HepG2 (cell line): ENCODE results near the gene MALRD1. TPM values are rescaled to one million over a fixed set of nuclear protein-coding genes. Genes with fewer than 3 reads are reported as not detected.

Experiments
- ATAC-seq: fragments of 200-7000 bp; cut with Tn5 transposase; 3 replicates; pipeline ENCODE4 v1.9.1; 2020; ENCODE audit warnings: mild to moderate bottlenecking, moderate library complexity
- BruUV-seq: library from RNA; stranded (reverse); fragments of 400-500 nt; replicated peaks from 2 replicates; lab custom pipeline; 2021; lab: Mats Ljungman, UMichigan
- CTCF ChIA-PET: fragments of 300-600 bp; formaldehyde crosslinking; extraction: SDS; loops from one replicate; lab custom pipeline; 2021; ENCODE audit warnings: low total read pairs, inconsistent platforms, low intra/inter-chr PET ratio; lab: Yijun Ruan, JAX
- POLR2A ChIA-PET: fragments of 350-600 bp; sonication (Branson Sonifier 250); formaldehyde crosslinking; loops from one replicate; lab custom pipeline; 2020; ENCODE audit warnings: antibody characterized with exemption, inconsistent platforms; lab: Yijun Ruan, JAX
- DNase-seq: peaks from one replicate; pipeline ENCODE4 v3.0.0-alpha.2; 2015; ENCODE audit warnings: low spot score
- FAIRE-seq: peaks from 3 replicates; lab custom pipeline; 2011; peaks lifted over from hg19 to GRCh38; lab: Jason Lieb, UNC
- H2AFZ ChIP-seq: one replicate; pipeline ENCODE4 v1.6.1; 2011; ENCODE audit warnings: low read length, inconsistent platforms
- H3K27ac ChIP-seq: fragments of 300-600 bp; 3 replicates; pipeline ENCODE4 v1.8.0; 2011; ENCODE audit warnings: mixed run types, mild to moderate bottlenecking, mixed read lengths, low read length, inconsistent platforms; ENCODE audit not compliant: insufficient read depth; ENCODE audit errors: extremely low read length
- H3K27me3 ChIP-seq, 2 experiments: fragments of 200-600 bp in 1 of 2; 2 replicates in 1 of 2; 3 replicates in 1 of 2; pipeline versions ENCODE4 v1.6.0 to v1.8.0; 2011; ENCODE audit warnings: low read length in 2 of 2, mild to moderate bottlenecking in 2 of 2, moderate library complexity in 2 of 2, inconsistent platforms in 1 of 2; ENCODE audit not compliant: insufficient read depth in 2 of 2, control insufficient read depth in 1 of 2
- H3K36me3 ChIP-seq, 2 experiments: fragments of 200-600 bp in 1 of 2; replicated peaks in 1 of 2; 2 replicates in 1 of 2; 3 replicates in 1 of 2; pipeline versions ENCODE4 v1.5.1 to v1.8.0; 2011; ENCODE audit warnings: low read length in 2 of 2, inconsistent platforms in 1 of 2; ENCODE audit not compliant: insufficient read depth in 2 of 2, control insufficient read depth in 1 of 2
- H3K4me1 ChIP-seq: 2 replicates; pipeline ENCODE4 v1.5.1; 2012; ENCODE audit warnings: low read length, inconsistent platforms; ENCODE audit not compliant: insufficient read depth
- H3K4me2 ChIP-seq: 2 replicates; pipeline ENCODE4 v1.6.0; 2011; ENCODE audit warnings: low read depth, low read length, inconsistent platforms
- H3K4me3 ChIP-seq, 3 experiments: fragments of 200-600 bp in 1 of 3; sonication (generic), shearing (Covaris generic) in 1 of 3; replicated peaks in 1 of 3; 2 replicates each; pipeline ENCODE4 v1.5.1; 2011 to 2016; ENCODE audit warnings: low read length in 3 of 3, inconsistent platforms in 2 of 3, low read depth in 2 of 3, mild to moderate bottlenecking in 2 of 3, control low read depth in 1 of 3, mixed read lengths in 1 of 3; ENCODE audit not compliant: insufficient read depth in 1 of 3
- H3K79me2 ChIP-seq: one replicate; pipeline ENCODE4 v1.6.1; 2011; ENCODE audit warnings: low read length, inconsistent platforms; ENCODE audit not compliant: insufficient read depth
- H3K9ac ChIP-seq: 2 replicates; pipeline ENCODE4 v1.6.0; 2011; ENCODE audit warnings: mild to moderate bottlenecking, low read depth, low read length, inconsistent platforms; ENCODE audit not compliant: insufficient read depth
- H3K9me3 ChIP-seq: 2 replicates; pipeline ENCODE4 v1.5.1; 2012; ENCODE audit warnings: mild to moderate bottlenecking, low read length
- H4K20me1 ChIP-seq: 2 replicates; pipeline ENCODE4 v1.6.0; 2011; ENCODE audit warnings: inconsistent platforms, mild to moderate bottlenecking, low read length, moderate library complexity; ENCODE audit not compliant: insufficient read depth
- ETV6 ChIP-seq: sonication (generic); formaldehyde crosslinking; conservative IDR thresholded peaks from 2 replicates; pipeline ENCODE4 v1.4.0; 2020; ENCODE audit warnings: missing genetic modification reagents
- SAP130 ChIP-seq: IDR thresholded peaks from 2 replicates; pipeline ENCODE4 v1.6.1; 2016; ENCODE audit warnings: low read depth
- ZFP1 ChIP-seq: IDR thresholded peaks from 2 replicates; pipeline ENCODE4 v1.6.1; 2016
- ZMYM3 ChIP-seq: sonication (generic); formaldehyde crosslinking; IDR thresholded peaks from 2 replicates; pipeline ENCODE4 v1.5.1; 2020; ENCODE audit warnings: mild to moderate bottlenecking, missing genetic modification reagents
- ZSCAN25 ChIP-seq: sonication (generic); formaldehyde crosslinking; IDR thresholded peaks from 2 replicates; pipeline ENCODE4 v1.8.0; 2022; ENCODE audit warnings: mild to moderate bottlenecking, missing genetic modification reagents
- WGBS: methylation state at CpG from one replicate; pipeline ENCODE4 v1.1.6; 2017; ENCODE audit warnings: low lambda C conversion rate; 5-methylcytosine and 5-hydroxymethylcytosine counted together
- in situ Hi-C: cut with HindIII; loops from 2 replicates; pipeline ENCODE4 v1.10.0; 2017; ENCODE audit warnings: low pct_unique_long_range_greater_than_20kb; ENCODE audit not compliant: extremely low pct_ligation_motif_present
- intact Hi-C: fragments of 100-400 bp; cut with micrococcal nuclease; formaldehyde crosslinking; loops from one replicate; pipeline ENCODE4 v1.10.0; 2022; ENCODE audit not compliant: unreplicated experiment
- polyA plus RNA-seq, 8 experiments: library from polyadenylated mRNA; depleted of rRNA in 3 of 8; stranded (reverse) in 7 of 8; unstranded in 1 of 8; fragments of >200 nt; fragmentation: Illumina TruSeq in 4 of 8; extraction: Trizol in 4 of 8; gene quantifications; 2 replicates each; pipeline versions ENCODE4 v1.2.1 to v1.2.3, GENCODE V29; 2011 to 2016; ENCODE audit warnings: low read depth in 4 of 8, missing spikeins in 1 of 8, mixed read lengths in 1 of 8; ENCODE audit not compliant: insufficient read depth in 1 of 8
- total RNA-seq, 5 experiments: library from RNA; depleted of rRNA; stranded (reverse); fragments of >200 nt; fragmentation: Illumina TruSeq; extraction: Trizol; gene quantifications; 2 replicates each; pipeline ENCODE4 v1.2.3, GENCODE V29; 2016; ENCODE audit warnings: low read depth in 1 of 5
- TF ChIP-seq, protein P1 (sequence below): IDR thresholded peaks from 2 replicates; pipeline ENCODE4 v1.6.1; 2016; ENCODE audit warnings: missing genetic modification reagents, missing compliant biosample characterization
- TF ChIP-seq, protein P2 (sequence below), 2 experiments: sonication (generic) in 1 of 2; formaldehyde crosslinking in 1 of 2; IDR thresholded peaks; 2 replicates each; pipeline versions ENCODE4 v1.4.0 to v1.6.1; 2016 to 2020; ENCODE audit warnings: borderline replicate concordance in 1 of 2, low read depth in 1 of 2, mild to moderate bottlenecking in 1 of 2, missing genetic modification reagents in 1 of 2
- TF ChIP-seq, protein P3 (sequence below): sonication (generic); formaldehyde crosslinking; IDR thresholded peaks from 2 replicates; pipeline ENCODE4 v1.4.0; 2020; ENCODE audit warnings: missing genetic modification reagents
- TF ChIP-seq, protein P4 (sequence below): sonication (generic); formaldehyde crosslinking; IDR thresholded peaks from 2 replicates; pipeline ENCODE4 v1.5.0; 2020; ENCODE audit warnings: mild to moderate bottlenecking, missing genetic modification reagents, borderline replicate concordance
- TF ChIP-seq, protein P5 (sequence below): sonication (generic); formaldehyde crosslinking; IDR thresholded peaks from 2 replicates; pipeline ENCODE4 v1.4.0; 2020; ENCODE audit warnings: low read depth, missing genetic modification reagents

MALRD1 gene
- total and polyA plus RNA-seq, 2 of the 13 experiments (the other 11 are each of a cell fraction or from before 2014, with no cell fraction given), result 5.7 to 15.4 TPM

DNA sequence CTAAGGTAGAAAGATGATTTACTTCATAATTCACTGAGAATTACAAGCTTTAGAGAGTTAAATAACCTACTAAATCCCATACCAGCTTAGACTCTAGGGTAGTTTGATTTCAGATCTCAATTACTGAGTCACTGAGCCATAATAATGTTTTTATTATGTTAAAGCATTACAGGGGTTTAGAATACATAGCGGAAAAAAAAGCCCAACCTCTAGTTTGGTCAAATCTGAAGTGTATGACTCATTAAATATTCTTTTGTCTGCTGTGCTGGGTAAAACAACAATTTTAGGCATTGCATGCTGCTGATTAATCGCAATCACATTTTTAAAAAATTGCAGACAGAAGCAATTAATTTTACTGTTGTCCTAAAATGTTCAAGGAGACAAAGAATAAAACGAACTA is 48.5 kb downstream of the MALRD1 start:
- POLR2A ChIA-PET, result no interaction called here
- no TSS peak for BruUV-seq
- CTCF ChIA-PET, result no interaction called here
- H4K20me1 ChIP-seq, result no peaks in the 10 kb centered on the region
- in situ Hi-C loops (no loop called here), intact Hi-C loops (no loop called here)
- no peaks in the 10 kb centered on the region for H3K4me1 ChIP-seq
- H3K79me2 ChIP-seq, result no peaks in the 10 kb centered on the region
- H3K9me3 ChIP-seq, result no peaks in the 10 kb centered on the region
- FAIRE-seq (no peak), DNase-seq (no peak), ATAC-seq (no peak)
- H3K27ac ChIP-seq, result no peak overlapping the region
- H3K4me3 ChIP-seq, result no peak overlapping the region
- H3K9ac ChIP-seq, result no peak overlapping the region
- 1% methylated on average over 3 of the region's 3 CpGs for WGBS
- H2AFZ ChIP-seq, result no peak overlapping the region
- no peaks in the 10 kb centered on the region for H3K27me3 ChIP-seq
- H3K36me3 ChIP-seq, result no peaks in the 10 kb centered on the region
- H3K4me2 ChIP-seq, result no peak overlapping the region
- TF ChIP-seq, protein P1, sequence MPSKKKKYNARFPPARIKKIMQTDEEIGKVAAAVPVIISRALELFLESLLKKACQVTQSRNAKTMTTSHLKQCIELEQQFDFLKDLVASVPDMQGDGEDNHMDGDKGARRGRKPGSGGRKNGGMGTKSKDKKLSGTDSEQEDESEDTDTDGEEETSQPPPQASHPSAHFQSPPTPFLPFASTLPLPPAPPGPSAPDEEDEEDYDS, result no peak
- no peak for TF ChIP-seq ZFP1 (CRISPR knock-in tag)
- no peak for TF ChIP-seq SAP130 (CRISPR knock-in tag)
- TF ChIP-seq, protein P2, sequence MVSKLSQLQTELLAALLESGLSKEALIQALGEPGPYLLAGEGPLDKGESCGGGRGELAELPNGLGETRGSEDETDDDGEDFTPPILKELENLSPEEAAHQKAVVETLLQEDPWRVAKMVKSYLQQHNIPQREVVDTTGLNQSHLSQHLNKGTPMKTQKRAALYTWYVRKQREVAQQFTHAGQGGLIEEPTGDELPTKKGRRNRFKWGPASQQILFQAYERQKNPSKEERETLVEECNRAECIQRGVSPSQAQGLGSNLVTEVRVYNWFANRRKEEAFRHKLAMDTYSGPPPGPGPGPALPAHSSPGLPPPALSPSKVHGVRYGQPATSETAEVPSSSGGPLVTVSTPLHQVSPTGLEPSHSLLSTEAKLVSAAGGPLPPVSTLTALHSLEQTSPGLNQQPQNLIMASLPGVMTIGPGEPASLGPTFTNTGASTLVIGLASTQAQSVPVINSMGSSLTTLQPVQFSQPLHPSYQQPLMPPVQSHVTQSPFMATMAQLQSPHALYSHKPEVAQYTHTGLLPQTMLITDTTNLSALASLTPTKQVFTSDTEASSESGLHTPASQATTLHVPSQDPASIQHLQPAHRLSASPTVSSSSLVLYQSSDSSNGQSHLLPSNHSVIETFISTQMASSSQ (IDR thresholded peaks at IDR 0.05; ENCODE audit: low read depth), result no peak
- TF ChIP-seq, protein P2 (CRISPR knock-in tag; IDR thresholded peaks at IDR 0.05; ENCODE audit: borderline replicate concordance), result no peak
- no peak for TF ChIP-seq ETV6 (CRISPR knock-in tag)
- TF ChIP-seq, protein P3, sequence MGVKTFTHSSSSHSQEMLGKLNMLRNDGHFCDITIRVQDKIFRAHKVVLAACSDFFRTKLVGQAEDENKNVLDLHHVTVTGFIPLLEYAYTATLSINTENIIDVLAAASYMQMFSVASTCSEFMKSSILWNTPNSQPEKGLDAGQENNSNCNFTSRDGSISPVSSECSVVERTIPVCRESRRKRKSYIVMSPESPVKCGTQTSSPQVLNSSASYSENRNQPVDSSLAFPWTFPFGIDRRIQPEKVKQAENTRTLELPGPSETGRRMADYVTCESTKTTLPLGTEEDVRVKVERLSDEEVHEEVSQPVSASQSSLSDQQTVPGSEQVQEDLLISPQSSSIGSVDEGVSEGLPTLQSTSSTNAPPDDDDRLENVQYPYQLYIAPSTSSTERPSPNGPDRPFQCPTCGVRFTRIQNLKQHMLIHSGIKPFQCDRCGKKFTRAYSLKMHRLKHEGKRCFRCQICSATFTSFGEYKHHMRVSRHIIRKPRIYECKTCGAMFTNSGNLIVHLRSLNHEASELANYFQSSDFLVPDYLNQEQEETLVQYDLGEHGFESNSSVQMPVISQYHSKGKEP (CRISPR knock-in tag), result no peak
- TF ChIP-seq ZSCAN25 (CRISPR knock-in tag), result no peak
- TF ChIP-seq, protein P4, sequence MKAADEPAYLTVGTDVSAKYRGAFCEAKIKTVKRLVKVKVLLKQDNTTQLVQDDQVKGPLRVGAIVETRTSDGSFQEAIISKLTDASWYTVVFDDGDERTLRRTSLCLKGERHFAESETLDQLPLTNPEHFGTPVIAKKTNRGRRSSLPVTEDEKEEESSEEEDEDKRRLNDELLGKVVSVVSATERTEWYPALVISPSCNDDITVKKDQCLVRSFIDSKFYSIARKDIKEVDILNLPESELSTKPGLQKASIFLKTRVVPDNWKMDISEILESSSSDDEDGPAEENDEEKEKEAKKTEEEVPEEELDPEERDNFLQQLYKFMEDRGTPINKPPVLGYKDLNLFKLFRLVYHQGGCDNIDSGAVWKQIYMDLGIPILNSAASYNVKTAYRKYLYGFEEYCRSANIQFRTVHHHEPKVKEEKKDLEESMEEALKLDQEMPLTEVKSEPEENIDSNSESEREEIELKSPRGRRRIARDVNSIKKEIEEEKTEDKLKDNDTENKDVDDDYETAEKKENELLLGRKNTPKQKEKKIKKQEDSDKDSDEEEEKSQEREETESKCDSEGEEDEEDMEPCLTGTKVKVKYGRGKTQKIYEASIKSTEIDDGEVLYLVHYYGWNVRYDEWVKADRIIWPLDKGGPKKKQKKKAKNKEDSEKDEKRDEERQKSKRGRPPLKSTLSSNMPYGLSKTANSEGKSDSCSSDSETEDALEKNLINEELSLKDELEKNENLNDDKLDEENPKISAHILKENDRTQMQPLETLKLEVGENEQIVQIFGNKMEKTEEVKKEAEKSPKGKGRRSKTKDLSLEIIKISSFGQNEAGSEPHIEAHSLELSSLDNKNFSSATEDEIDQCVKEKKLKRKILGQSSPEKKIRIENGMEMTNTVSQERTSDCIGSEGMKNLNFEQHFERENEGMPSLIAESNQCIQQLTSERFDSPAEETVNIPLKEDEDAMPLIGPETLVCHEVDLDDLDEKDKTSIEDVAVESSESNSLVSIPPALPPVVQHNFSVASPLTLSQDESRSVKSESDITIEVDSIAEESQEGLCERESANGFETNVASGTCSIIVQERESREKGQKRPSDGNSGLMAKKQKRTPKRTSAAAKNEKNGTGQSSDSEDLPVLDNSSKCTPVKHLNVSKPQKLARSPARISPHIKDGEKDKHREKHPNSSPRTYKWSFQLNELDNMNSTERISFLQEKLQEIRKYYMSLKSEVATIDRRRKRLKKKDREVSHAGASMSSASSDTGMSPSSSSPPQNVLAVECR (CRISPR knock-in tag), result no peak
- no peak for TF ChIP-seq ZMYM3 (CRISPR knock-in tag)
- TF ChIP-seq, protein P5, sequence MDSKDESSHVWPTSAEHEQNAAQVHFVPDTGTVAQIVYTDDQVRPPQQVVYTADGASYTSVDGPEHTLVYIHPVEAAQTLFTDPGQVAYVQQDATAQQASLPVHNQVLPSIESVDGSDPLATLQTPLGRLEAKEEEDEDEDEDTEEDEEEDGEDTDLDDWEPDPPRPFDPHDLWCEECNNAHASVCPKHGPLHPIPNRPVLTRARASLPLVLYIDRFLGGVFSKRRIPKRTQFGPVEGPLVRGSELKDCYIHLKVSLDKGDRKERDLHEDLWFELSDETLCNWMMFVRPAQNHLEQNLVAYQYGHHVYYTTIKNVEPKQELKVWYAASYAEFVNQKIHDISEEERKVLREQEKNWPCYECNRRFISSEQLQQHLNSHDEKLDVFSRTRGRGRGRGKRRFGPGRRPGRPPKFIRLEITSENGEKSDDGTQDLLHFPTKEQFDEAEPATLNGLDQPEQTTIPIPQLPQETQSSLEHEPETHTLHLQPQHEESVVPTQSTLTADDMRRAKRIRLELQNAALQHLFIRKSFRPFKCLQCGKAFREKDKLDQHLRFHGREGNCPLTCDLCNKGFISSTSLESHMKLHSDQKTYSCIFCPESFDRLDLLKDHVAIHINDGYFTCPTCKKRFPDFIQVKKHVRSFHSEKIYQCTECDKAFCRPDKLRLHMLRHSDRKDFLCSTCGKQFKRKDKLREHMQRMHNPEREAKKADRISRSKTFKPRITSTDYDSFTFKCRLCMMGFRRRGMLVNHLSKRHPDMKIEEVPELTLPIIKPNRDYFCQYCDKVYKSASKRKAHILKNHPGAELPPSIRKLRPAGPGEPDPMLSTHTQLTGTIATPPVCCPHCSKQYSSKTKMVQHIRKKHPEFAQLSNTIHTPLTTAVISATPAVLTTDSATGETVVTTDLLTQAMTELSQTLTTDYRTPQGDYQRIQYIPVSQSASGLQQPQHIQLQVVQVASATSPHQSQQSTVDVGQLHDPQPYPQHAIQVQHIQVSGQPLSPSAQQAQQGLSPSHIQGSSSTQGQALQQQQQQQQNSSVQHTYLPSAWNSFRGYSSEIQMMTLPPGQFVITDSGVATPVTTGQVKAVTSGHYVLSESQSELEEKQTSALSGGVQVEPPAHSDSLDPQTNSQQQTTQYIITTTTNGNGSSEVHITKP (CRISPR knock-in tag), result no peak
